ENCODE results near the gene SPATA2.
"Not testable (repeated sequence)": the region's sequence is repeated elsewhere in the genome, so short reads cannot be mapped to it uniquely, and the experiment has no call there.

SPATA2 gene

GRCh38 chr20:49901588-49901987, 13.7 kb downstream of the SPATA2 start:
- H3K4me1 ChIP-seq (ENCODE audit: control insufficient read depth, insufficient read depth, low read length, poor library complexity, severe bottlenecking): no peaks in the 10 kb centered on the region
- no peak overlapping the region for H3K4me3 ChIP-seq (ENCODE audit: extremely low read depth, insufficient read depth, low read length, poor library complexity, severe bottlenecking)
- peaks cover 35% of the 10 kb centered on the region for H3K36me3 ChIP-seq (ENCODE audit: control insufficient read depth, insufficient read depth, low read length)
- no peaks in the 10 kb centered on the region for H3K9me3 ChIP-seq (ENCODE audit: control insufficient read depth, low read length)
- 91 to 94% methylated on average over 5 of the region's 5 CpGs for WGBS, 2 experiments (ENCODE audit: insufficient coverage in 2 of 2)
- no peak overlapping the region for H3K27ac ChIP-seq (ENCODE audit: low read depth, low read length, severe bottlenecking)

- Histone ChIP-seq H3K36me3 (ENCODE audit: control insufficient read depth, insufficient read depth, low read length) (peaks cover 16% of the 10 kb centered on the region), H3K9me3 (ENCODE audit: control insufficient read depth, low read length) (no peaks in the 10 kb centered on the region), H3K4me1 (ENCODE audit: control insufficient read depth, insufficient read depth, low read length, poor library complexity, severe bottlenecking) (no peaks in the 10 kb centered on the region), H3K27ac (ENCODE audit: low read depth, low read length, severe bottlenecking) (no peak overlapping the region), H3K4me3 (ENCODE audit: extremely low read depth, insufficient read depth, low read length, poor library complexity, severe bottlenecking) (no peak overlapping the region)
- WGBS, 2 experiments (ENCODE audit: insufficient coverage in 2 of 2): 78 to 100% methylated on average over 1 to 4 of the region's 10 CpGs
These were observed 15.6 kb downstream of the SPATA2 start for GRCh38 chr20:49899541-49900383.

GRCh38 chr20:49896204-49896603, 19.1 kb downstream of the SPATA2 start:
- Histone ChIP-seq H3K4me3 (ENCODE audit: extremely low read depth, insufficient read depth, low read length, poor library complexity, severe bottlenecking) (no peak overlapping the region), H3K4me1 (ENCODE audit: control insufficient read depth, insufficient read depth, low read length, poor library complexity, severe bottlenecking) (peaks cover 17% of the 10 kb centered on the region), H3K27ac (ENCODE audit: low read depth, low read length, severe bottlenecking) (no peak overlapping the region), H3K9me3 (ENCODE audit: control insufficient read depth, low read length) (no peaks in the 10 kb centered on the region), H3K36me3 (ENCODE audit: control insufficient read depth, insufficient read depth, low read length) (no peaks in the 10 kb centered on the region)
- WGBS, 2 experiments (ENCODE audit: insufficient coverage in 2 of 2): 85 to 93% methylated on average over 2 to 5 of the region's 6 CpGs

- not testable (repeated sequence) for H3K27ac ChIP-seq (ENCODE audit: low read depth, low read length, severe bottlenecking)
These were observed 19.7 kb downstream of the SPATA2 start for GRCh38 chr20:49895474-49896093.

DNA sequence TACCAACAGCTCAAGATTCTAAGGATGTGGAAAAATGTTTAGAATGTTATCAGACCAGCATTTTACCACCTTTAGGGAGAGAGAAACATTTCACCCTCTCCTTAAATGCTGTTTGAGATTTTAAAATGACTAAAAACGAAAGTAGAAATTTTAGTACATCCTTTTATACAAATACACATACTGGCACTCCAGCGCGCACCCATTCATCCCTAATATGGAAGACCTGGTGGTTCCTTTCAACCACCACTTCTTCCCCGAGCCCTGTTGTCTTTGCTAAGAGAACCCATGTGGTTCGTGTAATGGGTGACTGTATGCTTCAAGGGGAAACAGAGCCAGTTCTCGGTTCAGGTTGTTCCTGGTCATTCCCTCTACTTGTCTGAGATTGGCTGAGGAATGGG, 21.3 kb downstream of the SPATA2 start:
- no peaks in the 10 kb centered on the region for H3K9me3 ChIP-seq (ENCODE audit: control insufficient read depth, low read length)
- peaks cover 20% of the 10 kb centered on the region for H3K4me1 ChIP-seq (ENCODE audit: control insufficient read depth, insufficient read depth, low read length, poor library complexity, severe bottlenecking)
- H3K36me3 ChIP-seq (ENCODE audit: control insufficient read depth, insufficient read depth, low read length): no peaks in the 10 kb centered on the region
- no peak overlapping the region for H3K4me3 ChIP-seq (ENCODE audit: extremely low read depth, insufficient read depth, low read length, poor library complexity, severe bottlenecking)
- no peak overlapping the region for H3K27ac ChIP-seq (ENCODE audit: low read depth, low read length, severe bottlenecking)
- 80% methylated on average over 2 of the region's 6 CpGs; no CpG with 5 or more reads in 1 of the 2 experiments for WGBS, 2 experiments (ENCODE audit: insufficient coverage in 2 of 2)

More at GRCh38 chr20:49895474-49896093, 19.7 kb downstream of the SPATA2 start:
- not testable (repeated sequence) for H3K36me3 ChIP-seq (ENCODE audit: control insufficient read depth, insufficient read depth, low read length); H3K4me3 ChIP-seq (ENCODE audit: extremely low read depth, insufficient read depth, low read length, poor library complexity, severe bottlenecking); H3K9me3 ChIP-seq (ENCODE audit: control insufficient read depth, low read length)
- 80 to 100% methylated on average over 3 of the region's 7 CpGs for WGBS, 2 experiments (ENCODE audit: insufficient coverage in 2 of 2)
- peaks cover 20% of the 10 kb centered on the region for H3K4me1 ChIP-seq (ENCODE audit: control insufficient read depth, insufficient read depth, low read length, poor library complexity, severe bottlenecking)

DNA sequence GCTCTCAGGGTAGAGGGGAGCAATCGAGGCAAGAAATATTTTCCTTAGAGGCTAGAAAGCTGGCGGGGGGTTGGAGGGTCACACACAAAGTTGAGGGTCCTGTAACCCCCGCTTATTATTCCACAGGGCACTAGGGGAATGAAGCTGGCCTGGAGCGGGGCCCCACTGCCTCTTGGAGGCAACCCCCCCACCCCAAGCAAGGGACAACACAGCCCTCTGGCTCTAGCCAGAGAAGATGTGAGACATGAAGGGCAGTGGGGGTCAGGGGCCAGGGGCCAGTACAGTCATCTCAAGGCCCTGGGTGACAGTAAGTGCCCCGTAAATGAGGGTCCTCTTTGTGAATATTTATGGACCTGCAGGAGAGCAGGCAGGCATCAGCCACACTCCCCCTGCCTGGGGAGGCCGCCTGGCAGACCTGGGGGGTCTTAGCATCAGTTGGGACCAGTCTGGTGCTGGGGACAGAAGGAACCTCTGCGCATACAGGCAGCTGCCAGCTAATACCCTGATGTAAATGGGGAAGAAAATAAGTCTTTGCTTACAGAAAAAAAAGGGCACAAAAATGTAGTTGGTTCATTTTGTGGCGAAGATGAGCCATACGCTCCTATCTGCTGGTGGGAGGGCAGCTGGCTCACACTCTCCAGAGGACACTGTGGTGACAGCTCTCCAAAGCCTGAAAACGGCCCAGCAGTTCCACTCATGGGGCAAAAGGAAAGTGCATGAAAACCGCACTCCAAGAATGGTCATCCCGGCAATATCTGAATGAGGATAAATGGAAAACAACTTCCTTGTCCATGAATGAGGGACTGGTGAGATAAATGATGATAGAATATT, 21.9 kb downstream of the SPATA2 start:
- no peaks in the 10 kb centered on the region for H3K9me3 ChIP-seq (ENCODE audit: control insufficient read depth, low read length)
- no peak overlapping the region for H3K4me3 ChIP-seq (ENCODE audit: extremely low read depth, insufficient read depth, low read length, poor library complexity, severe bottlenecking)
- H3K27ac ChIP-seq (ENCODE audit: low read depth, low read length, severe bottlenecking): no peak overlapping the region
- no peaks in the 10 kb centered on the region for H3K36me3 ChIP-seq (ENCODE audit: control insufficient read depth, insufficient read depth, low read length)
- 88% methylated on average over 8 to 9 of the region's 12 CpGs for WGBS, 2 experiments (ENCODE audit: insufficient coverage in 2 of 2)
- H3K4me1 ChIP-seq (ENCODE audit: control insufficient read depth, insufficient read depth, low read length, poor library complexity, severe bottlenecking): peaks cover 20% of the 10 kb centered on the region

- no peaks in the 10 kb centered on the region for H3K9me3 ChIP-seq (ENCODE audit: control insufficient read depth, low read length)
- no peak overlapping the region for H3K4me3 ChIP-seq (ENCODE audit: extremely low read depth, insufficient read depth, low read length, poor library complexity, severe bottlenecking)
- peaks cover 20% of the 10 kb centered on the region for H3K4me1 ChIP-seq (ENCODE audit: control insufficient read depth, insufficient read depth, low read length, poor library complexity, severe bottlenecking)
- WGBS, 2 experiments (ENCODE audit: insufficient coverage in 2 of 2): 88 to 91% methylated on average over 4 to 6 of the region's 11 CpGs
- H3K27ac ChIP-seq (ENCODE audit: low read depth, low read length, severe bottlenecking): no peak overlapping the region
- H3K36me3 ChIP-seq (ENCODE audit: control insufficient read depth, insufficient read depth, low read length): no peaks in the 10 kb centered on the region
These were observed 22.5 kb downstream of the SPATA2 start for GRCh38 chr20:49892817-49893216.

DNA sequence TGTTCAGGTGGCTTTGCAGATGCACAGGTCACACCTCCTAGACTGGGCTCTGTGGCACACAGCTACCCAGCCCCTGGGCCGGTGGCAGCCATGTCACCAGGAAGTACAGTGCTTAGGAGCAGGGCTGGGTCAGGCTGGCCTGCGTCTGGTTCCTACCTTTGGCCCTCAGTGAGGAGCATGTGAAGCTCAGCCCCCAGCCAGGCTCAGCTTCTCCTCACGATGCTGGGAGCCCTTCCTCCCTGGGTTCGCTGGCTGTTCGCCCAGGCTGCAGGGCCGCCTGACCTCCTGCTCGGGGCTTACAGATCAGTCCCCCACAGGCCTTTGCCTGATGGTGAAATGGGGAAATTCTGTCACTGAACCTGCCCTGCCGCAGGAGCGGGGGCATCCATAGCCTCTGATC, 23.1 kb downstream of the SPATA2 start:
- 88 to 98% methylated on average over 7 to 9 of the region's 9 CpGs for WGBS, 2 experiments (ENCODE audit: insufficient coverage in 2 of 2)
- H3K27ac ChIP-seq (ENCODE audit: low read depth, low read length, severe bottlenecking): no peak overlapping the region
- no peaks in the 10 kb centered on the region for H3K9me3 ChIP-seq (ENCODE audit: control insufficient read depth, low read length)
- no peaks in the 10 kb centered on the region for H3K36me3 ChIP-seq (ENCODE audit: control insufficient read depth, insufficient read depth, low read length)
- no peak overlapping the region for H3K4me3 ChIP-seq (ENCODE audit: extremely low read depth, insufficient read depth, low read length, poor library complexity, severe bottlenecking)
- H3K4me1 ChIP-seq (ENCODE audit: control insufficient read depth, insufficient read depth, low read length, poor library complexity, severe bottlenecking): peaks cover 21% of the 10 kb centered on the region

- no peaks in the 10 kb centered on the region for H3K36me3 ChIP-seq (ENCODE audit: control insufficient read depth, insufficient read depth, low read length)
- H3K4me3 ChIP-seq (ENCODE audit: extremely low read depth, insufficient read depth, low read length, poor library complexity, severe bottlenecking): no peak overlapping the region
- 83 to 86% methylated on average over 5 to 12 of the region's 13 CpGs for WGBS, 2 experiments (ENCODE audit: insufficient coverage in 2 of 2)
- H3K9me3 ChIP-seq (ENCODE audit: control insufficient read depth, low read length): no peaks in the 10 kb centered on the region
- H3K27ac ChIP-seq (ENCODE audit: low read depth, low read length, severe bottlenecking): no peak overlapping the region
- H3K4me1 ChIP-seq (ENCODE audit: control insufficient read depth, insufficient read depth, low read length, poor library complexity, severe bottlenecking): peaks cover 28% of the 10 kb centered on the region
These were observed 23.7 kb downstream of the SPATA2 start for GRCh38 chr20:49891476-49892110.
